CD4-positive, alpha-beta T cell (primary cell): ENCODE measurements around the gene ZBTB7C. TPM values are rescaled to one million over a fixed set of nuclear protein-coding genes. Genes with fewer than 3 reads are reported as not detected.

Experiments used
- ATAC-seq: fragments of 200-7000 bp; cut with Tn5 transposase; one replicate; pipeline ENCODE4 v1.10.0; 2022; ENCODE audit warnings: mild to moderate bottlenecking; ENCODE audit not compliant: poor library complexity
- CTCF ChIA-PET: fragments of 350-600 bp; sonication (Branson Sonifier 250); formaldehyde crosslinking; loops from one replicate; lab custom pipeline; 2021; ENCODE audit warnings: antibody characterized with exemption, inconsistent platforms; lab: Charles Lee
- POLR2A ChIA-PET: fragments of 350-600 bp; sonication (Branson Sonifier 250); formaldehyde crosslinking; loops from one replicate; lab custom pipeline; 2021; ENCODE audit warnings: antibody characterized with exemption, inconsistent platforms; lab: Charles Lee
- DNase-seq, 14 experiments: peaks; one replicate each; pipeline ENCODE4 v3.0.0-alpha.2; 2013 to 2020; ENCODE audit warnings: mixed read lengths in 2 of 14
- H3K27ac ChIP-seq, 2 donors: one replicate each; pipeline versions ENCODE4 v1.5.1 to v1.7.0; 2013; ENCODE audit warnings: low read length in 2 of 2, low read depth in 1 of 2, mild to moderate bottlenecking in 1 of 2
- H3K27me3 ChIP-seq, 2 experiments: 1 replicate in 1 of 2; 2 replicates in 1 of 2; pipeline versions ENCODE4 v1.6.1 to v1.7.0; 2013; ENCODE audit warnings: low read length in 2 of 2, control low read depth in 1 of 2, mild to moderate bottlenecking in 1 of 2, moderate library complexity in 1 of 2; ENCODE audit not compliant: insufficient read depth in 2 of 2, control insufficient read depth in 1 of 2
- H3K36me3 ChIP-seq: one replicate; pipeline ENCODE4 v1.6.1; 2013; ENCODE audit warnings: low read length, control low read depth; ENCODE audit not compliant: insufficient read depth
- H3K4me1 ChIP-seq: one replicate; pipeline ENCODE4 v1.6.1; 2013; ENCODE audit warnings: low read length, control low read depth; ENCODE audit not compliant: insufficient read depth
- H3K4me3 ChIP-seq: one replicate; pipeline ENCODE4 v1.5.1; 2013; ENCODE audit warnings: mild to moderate bottlenecking, low read length, moderate library complexity
- H3K9me3 ChIP-seq, 2 experiments: 1 replicate in 1 of 2; 2 replicates in 1 of 2; pipeline versions ENCODE4 v1.6.1 to v1.7.0; 2013; ENCODE audit warnings: low read length in 2 of 2, mild to moderate bottlenecking in 2 of 2, control low read depth in 1 of 2, moderate library complexity in 1 of 2; ENCODE audit not compliant: control insufficient read depth in 1 of 2, insufficient read depth in 1 of 2
- H3K27ac Mint-ChIP-seq: one replicate; pipeline ENCODE4 v1.8.0; 2020; ENCODE audit warnings: mixed read lengths
- H3K27me3 Mint-ChIP-seq: one replicate; pipeline ENCODE4 v1.8.0; 2021; ENCODE audit warnings: mixed read lengths
- H3K36me3 Mint-ChIP-seq: one replicate; pipeline ENCODE4 v1.8.0; 2021; ENCODE audit warnings: low read depth, mixed read lengths
- H3K4me1 Mint-ChIP-seq: one replicate; pipeline ENCODE4 v1.8.0; 2021; ENCODE audit warnings: low read depth, mixed read lengths
- H3K4me3 Mint-ChIP-seq: one replicate; pipeline ENCODE4 v1.8.0; 2020; ENCODE audit warnings: mild to moderate bottlenecking, mixed read lengths
- H3K9me3 Mint-ChIP-seq: one replicate; pipeline ENCODE4 v1.8.0; 2020; ENCODE audit warnings: mixed read lengths
- intact Hi-C, 2 experiments: fragments of 100-400 bp; cut with DNase I in 1 of 2; cut with micrococcal nuclease in 1 of 2; formaldehyde crosslinking; loops; one replicate each; pipeline versions ENCODE4 v1.15.1 to v1.9.0; 2023 to 2025; cut with DNase I, micrococcal nuclease
- total RNA-seq, 174 experiments: library from RNA in 2 of 174; stranded (reverse) in 2 of 174; gene quantifications; one replicate each; pipeline ENCODE4 v1.2.3 and lab custom pipeline; 2021 to 2026
- TF ChIP-seq, protein P1 (sequence below): fragments of 200-600 bp; IDR thresholded peaks from one replicate; pipeline ENCODE4 v1.8.0; 2022; ENCODE audit warnings: antibody characterized with exemption, mild to moderate bottlenecking

Gene ZBTB7C
- total RNA-seq, 2 experiments from 2014 or later, result not detected

DNA sequence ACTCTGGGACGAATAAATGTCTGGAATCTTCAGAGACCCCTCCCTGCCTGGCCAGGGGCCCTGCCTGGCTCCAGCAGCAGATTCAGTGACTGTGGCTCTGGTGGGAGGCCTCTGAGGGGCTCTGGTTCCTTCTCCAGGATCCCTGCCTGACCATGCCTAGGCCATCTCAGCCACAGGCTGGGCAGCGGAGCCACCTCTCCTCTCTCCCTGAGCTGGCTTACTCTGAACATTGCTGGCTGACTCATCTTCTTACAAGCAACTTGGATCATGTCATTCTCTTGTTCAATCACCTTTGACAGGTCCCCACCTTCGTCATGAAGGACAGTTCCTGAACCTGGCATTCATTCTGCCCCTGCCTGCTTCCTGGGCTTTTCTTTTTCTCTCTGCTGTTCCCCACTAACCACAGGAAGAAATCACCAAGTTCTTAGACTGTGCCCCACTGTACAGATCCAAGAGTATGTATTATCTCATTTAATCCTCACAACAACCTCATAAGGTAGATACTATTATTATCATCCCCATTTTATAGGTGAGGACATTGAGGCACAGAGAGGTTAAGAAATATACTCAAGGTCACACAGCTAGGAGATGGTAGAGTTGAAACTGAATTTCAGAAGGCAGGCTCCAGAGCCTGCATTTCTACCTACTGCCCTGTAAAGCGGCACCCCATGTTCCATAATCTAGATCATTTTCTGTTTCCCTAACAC lies 323.2 kb downstream of the ZBTB7C start:
- no peaks in the 10 kb centered on the region for H3K27me3 Mint-ChIP-seq
- H3K36me3 ChIP-seq, result no peaks in the 10 kb centered on the region
- H3K9me3 Mint-ChIP-seq, result no peaks in the 10 kb centered on the region
- ATAC-seq, result no peak
- ChIA-PET CTCF (no interaction called here), POLR2A (no interaction called here)
- no peak overlapping the region for H3K4me3 Mint-ChIP-seq
- intact Hi-C loops, result no loop called here
- no peaks in the 10 kb centered on the region for H3K4me1 ChIP-seq
- TF ChIP-seq, protein P1, sequence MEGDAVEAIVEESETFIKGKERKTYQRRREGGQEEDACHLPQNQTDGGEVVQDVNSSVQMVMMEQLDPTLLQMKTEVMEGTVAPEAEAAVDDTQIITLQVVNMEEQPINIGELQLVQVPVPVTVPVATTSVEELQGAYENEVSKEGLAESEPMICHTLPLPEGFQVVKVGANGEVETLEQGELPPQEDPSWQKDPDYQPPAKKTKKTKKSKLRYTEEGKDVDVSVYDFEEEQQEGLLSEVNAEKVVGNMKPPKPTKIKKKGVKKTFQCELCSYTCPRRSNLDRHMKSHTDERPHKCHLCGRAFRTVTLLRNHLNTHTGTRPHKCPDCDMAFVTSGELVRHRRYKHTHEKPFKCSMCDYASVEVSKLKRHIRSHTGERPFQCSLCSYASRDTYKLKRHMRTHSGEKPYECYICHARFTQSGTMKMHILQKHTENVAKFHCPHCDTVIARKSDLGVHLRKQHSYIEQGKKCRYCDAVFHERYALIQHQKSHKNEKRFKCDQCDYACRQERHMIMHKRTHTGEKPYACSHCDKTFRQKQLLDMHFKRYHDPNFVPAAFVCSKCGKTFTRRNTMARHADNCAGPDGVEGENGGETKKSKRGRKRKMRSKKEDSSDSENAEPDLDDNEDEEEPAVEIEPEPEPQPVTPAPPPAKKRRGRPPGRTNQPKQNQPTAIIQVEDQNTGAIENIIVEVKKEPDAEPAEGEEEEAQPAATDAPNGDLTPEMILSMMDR, result no peak
- no peak overlapping the region for H3K27ac Mint-ChIP-seq
- H3K4me1 Mint-ChIP-seq, result no peaks in the 10 kb centered on the region
- H3K4me3 ChIP-seq, result no peak overlapping the region
- H3K9me3 ChIP-seq, result no peaks in the 10 kb centered on the region
- H3K36me3 Mint-ChIP-seq, result no peaks in the 10 kb centered on the region
- no peak for DNase-seq
- H3K27ac ChIP-seq, result no peak overlapping the region
- no peaks in the 10 kb centered on the region for H3K27me3 ChIP-seq

DNA sequence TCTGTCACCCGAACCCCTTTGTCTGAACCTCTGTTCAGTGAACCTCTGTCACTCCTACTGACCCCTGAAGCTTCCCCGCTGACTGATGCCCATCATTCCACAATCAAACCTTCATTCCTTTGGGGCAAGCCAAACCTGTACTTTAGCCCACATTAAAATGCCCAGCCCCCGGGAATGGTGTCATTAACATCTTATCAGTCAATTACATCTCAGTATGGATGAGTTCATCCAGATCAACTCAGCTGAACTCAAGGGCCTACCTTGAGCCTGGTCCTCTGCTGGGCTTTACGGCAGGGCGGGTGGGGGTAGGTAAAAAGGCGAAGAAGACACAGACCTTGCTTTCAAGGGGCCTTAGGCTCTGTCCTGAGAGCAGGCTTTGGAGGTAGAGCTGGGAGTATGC lies 324.3 kb downstream of the ZBTB7C start:
- no peaks in the 10 kb centered on the region for H3K9me3 ChIP-seq
- ATAC-seq (no peak), DNase-seq (no peak)
- ChIA-PET POLR2A (no interaction called here), CTCF (no interaction called here)
- H3K27ac ChIP-seq, result no peak overlapping the region
- no peaks in the 10 kb centered on the region for H3K36me3 ChIP-seq
- TF ChIP-seq, protein P1, result no peak
- no peak overlapping the region for H3K4me3 ChIP-seq
- no peaks in the 10 kb centered on the region for H3K4me1 ChIP-seq
- intact Hi-C loops, result no loop called here
- no peaks in the 10 kb centered on the region for H3K27me3 ChIP-seq
- Mint-ChIP-seq H3K4me1 (no peaks in the 10 kb centered on the region), H3K36me3 (no peaks in the 10 kb centered on the region), H3K4me3 (no peak overlapping the region), H3K27ac (no peak overlapping the region), H3K9me3 (no peaks in the 10 kb centered on the region), H3K27me3 (no peaks in the 10 kb centered on the region)

DNA sequence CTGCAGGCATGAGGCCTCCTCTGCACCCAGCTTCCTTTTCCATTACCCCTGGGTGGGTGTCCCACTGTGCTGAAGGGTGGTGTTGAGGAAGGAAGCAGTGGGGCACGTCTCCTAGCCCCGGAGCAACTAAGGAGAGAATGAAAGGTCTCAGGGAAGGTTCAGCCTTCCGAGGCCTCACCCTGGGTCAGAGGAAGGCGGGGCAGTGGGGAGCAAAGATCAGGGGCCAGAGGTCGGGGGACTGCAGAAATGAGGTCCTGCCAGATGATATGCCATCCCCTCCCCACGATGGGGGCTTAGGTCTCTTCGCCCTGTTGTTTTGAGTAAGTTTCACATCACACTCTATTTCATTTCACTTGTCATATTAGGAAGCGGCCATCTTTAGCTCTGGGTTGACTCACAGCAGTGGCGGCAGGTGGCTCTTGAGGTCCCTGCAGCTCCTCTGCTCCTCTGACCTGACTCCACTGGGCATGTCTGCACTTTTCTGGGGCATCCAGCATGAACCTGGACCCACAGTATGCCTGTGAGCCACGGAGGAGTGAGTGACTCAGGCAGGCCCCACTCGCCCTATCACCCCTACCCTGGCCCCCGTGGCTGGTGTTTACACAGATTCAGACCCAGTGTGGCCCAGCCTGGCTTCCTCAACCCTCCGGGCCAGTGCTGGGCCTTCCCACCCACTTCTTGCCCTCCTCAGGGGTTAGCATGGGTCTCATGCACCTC lies 325.0 kb downstream of the ZBTB7C start:
- ChIA-PET CTCF (no interaction called here), POLR2A (no interaction called here)
- H3K4me3 Mint-ChIP-seq, result no peak overlapping the region
- H3K4me1 ChIP-seq, result no peaks in the 10 kb centered on the region
- ATAC-seq (no peak), DNase-seq (no peak)
- no peak overlapping the region for H3K4me3 ChIP-seq
- intact Hi-C loops, result no loop called here
- H3K36me3 ChIP-seq, result no peaks in the 10 kb centered on the region
- TF ChIP-seq, protein P1, result no peak
- H3K27me3 ChIP-seq, result no peaks in the 10 kb centered on the region
- H3K9me3 Mint-ChIP-seq, result no peaks in the 10 kb centered on the region
- H3K36me3 Mint-ChIP-seq, result no peaks in the 10 kb centered on the region
- no peak overlapping the region for H3K27ac ChIP-seq
- no peaks in the 10 kb centered on the region for H3K4me1 Mint-ChIP-seq
- H3K9me3 ChIP-seq, result no peaks in the 10 kb centered on the region
- H3K27me3 Mint-ChIP-seq, result no peaks in the 10 kb centered on the region
- no peak overlapping the region for H3K27ac Mint-ChIP-seq
